ENCODE measurements around the gene DCC. TPM values are rescaled to one million over a fixed set of nuclear protein-coding genes. Genes with fewer than 3 reads are reported as not detected.
A peak's percentile ranks its signal among the peaks of the same experiment; 100 is the strongest.

The DCC gene
- total and polyA plus RNA-seq, 2 donors (not counting 1 experiment from before 2014, with no cell fraction given) = 0.14 TPM; not detected in 1

DNA sequence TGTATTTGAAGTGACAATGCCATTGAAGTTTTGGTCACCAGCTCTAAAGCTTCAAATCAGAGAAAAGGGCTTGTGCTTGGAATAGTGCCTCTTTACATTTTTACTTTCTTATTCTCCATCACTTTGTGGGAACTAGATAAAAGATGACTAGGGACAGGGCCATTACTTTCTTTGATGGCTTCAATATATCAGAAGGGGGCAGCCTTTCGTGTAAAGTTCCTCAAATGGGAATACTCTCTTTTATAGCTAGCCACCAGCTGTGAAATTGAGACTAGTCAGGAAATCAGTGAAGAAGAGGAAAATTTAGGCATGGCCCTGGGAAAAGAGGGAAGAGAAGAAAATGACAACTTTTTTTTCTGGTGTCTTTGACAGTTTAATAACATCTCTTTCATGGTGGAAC, 242.5 kb downstream of the DCC start:
- no peak for TF ChIP-seq CTCF (conservative IDR thresholded peaks at IDR 0.05 in 1 of 2, IDR thresholded peaks at IDR 0.05 in 1 of 2; ENCODE audit: low read depth in 1 of 2, low read length in 2 of 2)
- no peak for TF ChIP-seq EZH2 (IDR thresholded peaks at IDR 0.05; ENCODE audit: low read length, missing control alignments)
- Histone ChIP-seq H3K9ac (ENCODE audit: insufficient read depth, low read length) (no peak overlapping the region), H3K27me3 (ENCODE audit: control insufficient read depth, insufficient read depth, low read length) (no peaks in the 10 kb centered on the region), H3K4me1 (ENCODE audit: control insufficient read depth, extremely low read depth, insufficient read depth, low read length) (no peaks in the 10 kb centered on the region), H3K4me3 (replicated peaks in 1 of 4; ENCODE audit: control extremely low read depth in 1 of 4, insufficient read depth in 1 of 4, low read depth in 3 of 4, low read length in 4 of 4) (no peak overlapping the region), H3K4me2 (ENCODE audit: extremely low read depth, insufficient read depth, low read length) (no peak overlapping the region), H3K79me2 (ENCODE audit: control insufficient read depth, insufficient read depth, low read length) (no peaks in the 10 kb centered on the region), H3K27ac (ENCODE audit: insufficient read depth, low read length) (no peak overlapping the region), H3K9me3 (ENCODE audit: control insufficient read depth, insufficient read depth, low read depth, low read length) (no peaks in the 10 kb centered on the region), H2AFZ (ENCODE audit: low read length) (no peak overlapping the region), H3K36me3 (ENCODE audit: control insufficient read depth, insufficient read depth, low read length) (no peaks in the 10 kb centered on the region), H4K20me1 (ENCODE audit: control insufficient read depth, extremely low read depth, insufficient read depth, low read length) (no peaks in the 10 kb centered on the region)
- DNase-seq (ENCODE audit: low read depth in 2 of 2) = no peak

DNA sequence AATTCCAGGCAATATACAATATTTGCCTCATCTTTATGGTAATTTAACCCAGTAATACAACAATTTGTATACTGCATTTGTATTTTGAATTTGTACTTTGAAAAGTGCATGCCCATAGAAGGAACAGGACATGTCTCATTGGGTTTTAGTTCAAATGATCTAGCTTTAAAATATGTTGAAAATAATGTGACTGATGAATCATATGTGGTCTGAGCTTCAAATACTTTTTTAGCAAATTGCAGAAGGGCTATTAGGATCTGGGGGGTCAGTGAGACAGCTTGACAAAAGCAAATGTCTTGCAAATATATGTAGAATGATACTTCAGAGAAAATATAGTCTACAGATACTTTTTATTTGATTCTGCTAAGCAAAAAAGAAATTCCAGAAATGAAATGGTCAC, 248.9 kb downstream of the DCC start:
- Histone ChIP-seq H3K27ac (ENCODE audit: insufficient read depth, low read length) (no peak overlapping the region), H2AFZ (ENCODE audit: low read length) (no peak overlapping the region), H3K4me2 (ENCODE audit: extremely low read depth, insufficient read depth, low read length) (no peak overlapping the region), H3K27me3 (ENCODE audit: control insufficient read depth, insufficient read depth, low read length) (no peaks in the 10 kb centered on the region), H3K36me3 (ENCODE audit: control insufficient read depth, insufficient read depth, low read length) (no peaks in the 10 kb centered on the region), H4K20me1 (ENCODE audit: control insufficient read depth, extremely low read depth, insufficient read depth, low read length) (no peaks in the 10 kb centered on the region), H3K9me3 (ENCODE audit: control insufficient read depth, insufficient read depth, low read depth, low read length) (no peaks in the 10 kb centered on the region), H3K4me3 (replicated peaks in 1 of 4; ENCODE audit: control extremely low read depth in 1 of 4, insufficient read depth in 1 of 4, low read depth in 3 of 4, low read length in 4 of 4) (no peak overlapping the region), H3K79me2 (ENCODE audit: control insufficient read depth, insufficient read depth, low read length) (no peaks in the 10 kb centered on the region), H3K9ac (ENCODE audit: insufficient read depth, low read length) (no peak overlapping the region), H3K4me1 (ENCODE audit: control insufficient read depth, extremely low read depth, insufficient read depth, low read length) (no peaks in the 10 kb centered on the region)
- peak; percentile 40 to 56 for DNase-seq (ENCODE audit: low read depth in 2 of 2)
- TF ChIP-seq CTCF (conservative IDR thresholded peaks at IDR 0.05 in 1 of 2, IDR thresholded peaks at IDR 0.05 in 1 of 2; ENCODE audit: low read depth in 1 of 2, low read length in 2 of 2) = no peak
- no peak for TF ChIP-seq EZH2 (IDR thresholded peaks at IDR 0.05; ENCODE audit: low read length, missing control alignments)

DNA sequence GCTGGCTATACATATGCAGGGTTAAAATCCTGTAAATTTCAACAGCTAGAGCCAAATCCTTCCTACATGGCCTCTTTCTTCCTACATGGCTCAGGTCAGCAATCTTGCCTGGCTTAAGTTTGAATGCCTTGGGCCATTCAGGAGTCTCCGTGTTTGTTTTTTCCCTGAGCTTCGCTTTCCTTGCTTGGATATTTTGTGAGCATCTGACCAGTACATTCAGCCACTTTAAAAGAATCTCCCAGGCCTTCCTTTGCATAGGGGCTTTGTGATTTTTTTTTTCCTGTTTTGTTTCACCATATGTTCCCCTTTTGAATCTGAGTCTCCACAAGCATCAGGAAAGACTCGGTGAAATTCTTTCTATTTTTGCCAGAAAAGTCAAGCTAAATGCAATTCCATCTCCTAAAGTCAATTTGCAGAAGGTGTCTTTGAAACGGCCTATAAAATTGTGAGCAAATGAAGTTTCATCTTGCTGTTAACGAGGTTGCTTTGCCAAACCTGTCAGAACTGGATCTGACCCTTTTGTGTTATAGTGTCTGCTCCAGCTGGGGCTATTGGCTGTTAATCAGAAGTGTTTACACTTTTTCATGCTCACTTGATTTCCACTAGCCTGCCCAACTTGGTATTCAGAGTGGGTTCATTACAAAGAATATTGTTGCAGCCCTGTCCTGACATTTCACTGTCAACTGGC, 256.9 kb downstream of the DCC start:
- Histone ChIP-seq H3K4me3 (replicated peaks in 1 of 4; ENCODE audit: control extremely low read depth in 1 of 4, insufficient read depth in 1 of 4, low read depth in 3 of 4, low read length in 4 of 4) (no peak overlapping the region), H2AFZ (ENCODE audit: low read length) (no peak overlapping the region), H3K79me2 (ENCODE audit: control insufficient read depth, insufficient read depth, low read length) (no peaks in the 10 kb centered on the region), H3K9me3 (ENCODE audit: control insufficient read depth, insufficient read depth, low read depth, low read length) (no peaks in the 10 kb centered on the region), H3K27ac (ENCODE audit: insufficient read depth, low read length) (no peak overlapping the region), H3K4me2 (ENCODE audit: extremely low read depth, insufficient read depth, low read length) (no peak overlapping the region), H3K27me3 (ENCODE audit: control insufficient read depth, insufficient read depth, low read length) (no peaks in the 10 kb centered on the region), H3K4me1 (ENCODE audit: control insufficient read depth, extremely low read depth, insufficient read depth, low read length) (no peaks in the 10 kb centered on the region), H3K9ac (ENCODE audit: insufficient read depth, low read length) (no peak overlapping the region), H4K20me1 (ENCODE audit: control insufficient read depth, extremely low read depth, insufficient read depth, low read length) (no peaks in the 10 kb centered on the region), H3K36me3 (ENCODE audit: control insufficient read depth, insufficient read depth, low read length) (no peaks in the 10 kb centered on the region)
- DNase-seq (ENCODE audit: low read depth in 2 of 2) = no peak
- TF ChIP-seq CTCF (conservative IDR thresholded peaks at IDR 0.05 in 1 of 2, IDR thresholded peaks at IDR 0.05 in 1 of 2; ENCODE audit: low read depth in 1 of 2, low read length in 2 of 2) = no peak
- no peak for TF ChIP-seq EZH2 (IDR thresholded peaks at IDR 0.05; ENCODE audit: low read length, missing control alignments)

All from fibroblast of lung (primary cell).